GM18507 (cell line): ENCODE data around the gene FNDC3B.

Experiments
- DNase-seq: peaks from one replicate; pipeline ENCODE4 v3.0.0; 2011; ENCODE audit warnings: low read depth; ENCODE audit not compliant: insufficient read length; ENCODE audit errors: extremely low spot score
- FAIRE-seq: peaks from 2 replicates; lab custom pipeline; 2011; peaks lifted over from hg19 to GRCh38; lab: Jason Lieb, UNC

Gene FNDC3B

GRCh38 chr3:172154768-172155664 is 115.6 kb downstream of the FNDC3B start:
- no peak for DNase-seq
- FAIRE-seq: peak; percentile 9

GRCh38 chr3:172155897-172156585 is 116.7 kb downstream of the FNDC3B start:
- no peak for DNase-seq
- no peak for FAIRE-seq

- no peak for FAIRE-seq
- DNase-seq: no peak
These were observed 117.2 kb downstream of the FNDC3B start for GRCh38 chr3:172156586-172156955.

- no peak for FAIRE-seq
- DNase-seq: no peak
These were observed 118.3 kb downstream of the FNDC3B start for GRCh38 chr3:172157564-172158258.

GRCh38 chr3:172158741-172159140 is 119.4 kb downstream of the FNDC3B start:
- FAIRE-seq (no peak), DNase-seq (no peak)

GRCh38 chr3:172159376-172159775 is 120.0 kb downstream of the FNDC3B start:
- no peak for FAIRE-seq

GRCh38 chr3:172159962-172160538 is 120.7 kb downstream of the FNDC3B start:
- FAIRE-seq (no peak), DNase-seq (no peak)

More at GRCh38 chr3:172159376-172159775, 120.0 kb downstream of the FNDC3B start:
- DNase-seq: no peak

GRCh38 chr3:172161133-172161789 is 121.9 kb downstream of the FNDC3B start:
- no peak for DNase-seq
- FAIRE-seq: no peak

GRCh38 chr3:172161959-172162358 is 122.6 kb downstream of the FNDC3B start:
- no peak for FAIRE-seq
- DNase-seq: no peak

- FAIRE-seq: no peak
- no peak for DNase-seq
These were observed 123.9 kb downstream of the FNDC3B start for GRCh38 chr3:172163320-172163719.

- FAIRE-seq: no peak
- DNase-seq: no peak
These were observed 125.4 kb downstream of the FNDC3B start for GRCh38 chr3:172164620-172165362.

- FAIRE-seq: no peak
- DNase-seq: no peak
These were observed 126.9 kb downstream of the FNDC3B start for GRCh38 chr3:172166261-172166660.

- DNase-seq: no peak
- no peak for FAIRE-seq
These were observed 127.5 kb downstream of the FNDC3B start for GRCh38 chr3:172166890-172167289.

GRCh38 chr3:172167892-172168648 is 128.7 kb downstream of the FNDC3B start:
- DNase-seq (no peak), FAIRE-seq (no peak)

GRCh38 chr3:172170073-172170709 is 130.8 kb downstream of the FNDC3B start:
- no peak for DNase-seq
- no peak for FAIRE-seq

GRCh38 chr3:172170841-172171240 is 131.5 kb downstream of the FNDC3B start:
- no peak for DNase-seq
- no peak for FAIRE-seq

- FAIRE-seq (no peak), DNase-seq (no peak)
These were observed 132.2 kb downstream of the FNDC3B start for GRCh38 chr3:172171396-172172075.
